Natural killer cell (primary cell): ENCODE data around the gene HSF5. TPM values are rescaled to one million over a fixed set of nuclear protein-coding genes. Genes with fewer than 3 reads are reported as not detected.
A peak's percentile ranks its signal among the peaks of the same experiment; 100 is the strongest.

Experiments
- ATAC-seq, 3 donors: fragments of 150-1000 bp in 2 of 3; fragments of 200-7000 bp in 1 of 3; cut with Tn5 transposase; 1 replicate in 1 of 3; 2 replicates in 2 of 3; pipeline ENCODE4 v1.10.0; 2021; ENCODE audit warnings: mild to moderate bottlenecking in 2 of 3, moderate library complexity in 2 of 3
- DNase-seq, 2 donors: peaks; one replicate each; pipeline versions ENCODE4 v3.0.0 to v3.0.0-alpha.2; 2013 to 2021; ENCODE audit warnings: mixed read lengths in 1 of 2
- H3K27ac ChIP-seq: one replicate; pipeline ENCODE4 v1.5.1; 2013; ENCODE audit warnings: mild to moderate bottlenecking, low read length
- H3K27me3 ChIP-seq: one replicate; pipeline ENCODE4 v1.6.1; 2013; ENCODE audit warnings: low read length; ENCODE audit not compliant: control insufficient read depth, insufficient read depth
- H3K36me3 ChIP-seq: one replicate; pipeline ENCODE4 v1.6.1; 2013; ENCODE audit warnings: low read length; ENCODE audit not compliant: control insufficient read depth, insufficient read depth
- H3K4me1 ChIP-seq: one replicate; pipeline ENCODE4 v1.6.1; 2013; ENCODE audit warnings: low read length; ENCODE audit not compliant: control insufficient read depth, insufficient read depth
- H3K4me3 ChIP-seq: one replicate; pipeline ENCODE4 v1.5.1; 2013; ENCODE audit warnings: low read length
- H3K9me3 ChIP-seq: one replicate; pipeline ENCODE4 v1.6.1; 2013; ENCODE audit warnings: low read length; ENCODE audit not compliant: control insufficient read depth, insufficient read depth
- H3K27ac Mint-ChIP-seq, 2 donors: one replicate each; pipeline ENCODE4 v1.8.0; 2022; ENCODE audit warnings: mild to moderate bottlenecking in 2 of 2, mixed read lengths in 2 of 2, moderate library complexity in 1 of 2
- H3K27me3 Mint-ChIP-seq, 2 donors: one replicate each; pipeline ENCODE4 v1.8.0; 2022; ENCODE audit warnings: low read depth in 2 of 2, mixed read lengths in 2 of 2
- H3K36me3 Mint-ChIP-seq: one replicate; pipeline ENCODE4 v1.8.0; 2022; ENCODE audit warnings: mixed read lengths
- H3K4me1 Mint-ChIP-seq, 2 donors: one replicate each; pipeline ENCODE4 v1.8.0; 2022; ENCODE audit warnings: mixed read lengths in 2 of 2
- H3K4me3 Mint-ChIP-seq: one replicate; pipeline ENCODE4 v1.8.0; 2022; ENCODE audit warnings: mild to moderate bottlenecking, moderate library complexity, mixed read lengths
- H3K9me3 Mint-ChIP-seq, 2 donors: one replicate each; pipeline ENCODE4 v1.8.0; 2022; ENCODE audit warnings: mixed read lengths in 2 of 2
- CTCF ChIP-seq: fragments of 200-600 bp; IDR thresholded peaks from one replicate; pipeline ENCODE4 v1.8.0; 2022; ENCODE audit warnings: antibody characterized with exemption
- WGBS: methylation state at CpG from one replicate; pipeline ENCODE4 v1.1.7; 2013; ENCODE audit warnings: missing lambda C conversion rate; ENCODE audit not compliant: insufficient coverage; 5-methylcytosine and 5-hydroxymethylcytosine counted together
- intact Hi-C: fragments of 100-400 bp; cut with micrococcal nuclease; formaldehyde crosslinking; loops from one replicate; pipeline ENCODE4 v1.14.2; 2022
- total RNA-seq, 4 donors: library from RNA; stranded (reverse); fragments of 120-200 nt in 1 of 4; gene quantifications; one replicate each; pipeline versions ENCODE4 v1.2.3 to v1.2.4, GENCODE V29; 2013 to 2022

The HSF5 gene
- total RNA-seq, 3 donors from 2014 or later (not counting 1 experiment from before 2014, with no cell fraction given) = 0.45 to 1.00 (median 0.94) TPM

DNA sequence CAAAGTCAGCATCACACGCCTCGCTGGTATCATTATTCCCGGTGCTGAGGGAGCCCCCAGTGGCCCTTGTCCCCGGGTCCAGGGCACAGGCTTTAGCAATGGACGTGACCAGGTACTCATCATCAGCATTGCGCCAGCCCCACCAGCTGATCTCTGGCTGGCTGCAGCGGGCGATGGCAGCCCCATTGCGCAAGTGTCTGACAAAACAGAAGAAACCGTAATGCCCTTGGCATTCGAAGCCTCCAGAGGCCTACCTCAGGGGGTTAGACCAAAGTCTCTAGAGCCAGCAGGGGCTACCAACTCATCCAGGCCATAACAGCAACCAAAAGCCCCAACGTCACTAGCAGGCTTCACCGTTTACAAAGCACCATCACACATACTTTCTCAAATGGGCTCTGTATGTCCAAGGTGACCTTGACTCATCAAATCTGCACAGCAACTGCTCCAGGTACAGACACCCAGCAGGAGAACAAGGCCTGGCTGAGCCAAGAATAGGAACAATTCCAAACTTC is 19.0 kb upstream of the HSF5 start:
- 92% methylated on average over 13 of the region's 13 CpGs for WGBS
- Mint-ChIP-seq H3K4me3 (no peak overlapping the region), H3K27ac (no peak overlapping the region), H3K27me3 (no peaks in the 10 kb centered on the region), H3K9me3 (no peaks in the 10 kb centered on the region), H3K4me1 (peaks cover 6 to 22% of the 10 kb centered on the region in 2 donors), H3K36me3 (peaks cover 27% of the 10 kb centered on the region)
- ATAC-seq (no peak), DNase-seq (no peak)
- TF ChIP-seq CTCF = no peak
- Histone ChIP-seq H3K27me3 (no peaks in the 10 kb centered on the region), H3K9me3 (no peaks in the 10 kb centered on the region), H3K27ac (no peak overlapping the region), H3K4me3 (no peak overlapping the region), H3K4me1 (peaks cover 11% of the 10 kb centered on the region), H3K36me3 (peaks cover 83% of the 10 kb centered on the region)
- intact Hi-C loops = no loop called here

DNA sequence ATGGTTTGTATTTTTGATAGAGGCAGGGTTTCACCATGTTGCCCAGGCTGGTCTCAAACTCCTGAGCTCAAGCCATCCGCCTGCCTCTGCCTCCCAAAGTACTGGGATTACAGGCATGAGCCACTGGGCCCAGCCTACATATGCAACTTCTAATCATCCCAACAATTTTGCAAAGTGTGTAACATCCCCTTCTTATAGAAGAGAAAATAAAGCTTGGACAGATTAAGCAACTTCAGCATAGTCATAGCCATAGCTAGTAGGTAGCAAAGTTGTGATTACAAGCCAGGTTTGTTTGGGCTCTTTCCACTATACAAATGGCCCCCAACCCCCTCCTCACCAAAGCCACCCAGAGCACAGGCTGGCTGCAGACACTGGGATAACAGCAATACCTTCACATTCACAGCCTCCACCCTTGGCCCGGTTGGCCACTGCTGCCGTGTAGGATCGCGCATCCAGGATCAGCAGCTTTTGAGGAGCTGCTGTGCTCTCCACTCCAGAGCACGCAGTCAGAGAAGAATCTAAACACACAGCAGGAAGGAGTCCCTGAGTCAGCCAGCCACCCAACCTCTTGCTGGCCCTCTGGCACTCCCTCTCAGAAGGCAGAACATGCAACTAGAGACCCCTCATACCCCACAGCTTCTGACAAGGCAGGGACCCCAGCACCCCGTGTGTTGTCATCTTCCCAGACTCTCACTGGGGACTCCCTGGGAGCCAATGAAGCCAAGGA is 18.3 kb upstream of the HSF5 start:
- no peak overlapping the region for H3K27ac Mint-ChIP-seq
- TF ChIP-seq CTCF = no peak
- peaks cover 84% of the 10 kb centered on the region for H3K36me3 ChIP-seq
- H3K4me1 Mint-ChIP-seq = peaks cover 2 to 18% of the 10 kb centered on the region in 2 donors
- peaks cover 23% of the 10 kb centered on the region for H3K36me3 Mint-ChIP-seq
- peaks cover 11% of the 10 kb centered on the region for H3K4me1 ChIP-seq
- intact Hi-C loops = no loop called here
- no peak for DNase-seq
- H3K9me3 ChIP-seq = no peaks in the 10 kb centered on the region
- no peaks in the 10 kb centered on the region for H3K9me3 Mint-ChIP-seq
- H3K27me3 Mint-ChIP-seq = no peaks in the 10 kb centered on the region
- H3K4me3 Mint-ChIP-seq = no peak overlapping the region
- no peak for ATAC-seq
- H3K27me3 ChIP-seq = no peaks in the 10 kb centered on the region
- H3K4me3 ChIP-seq = no peak overlapping the region
- 96% methylated on average over 7 of the region's 7 CpGs for WGBS
- H3K27ac ChIP-seq = no peak overlapping the region

DNA sequence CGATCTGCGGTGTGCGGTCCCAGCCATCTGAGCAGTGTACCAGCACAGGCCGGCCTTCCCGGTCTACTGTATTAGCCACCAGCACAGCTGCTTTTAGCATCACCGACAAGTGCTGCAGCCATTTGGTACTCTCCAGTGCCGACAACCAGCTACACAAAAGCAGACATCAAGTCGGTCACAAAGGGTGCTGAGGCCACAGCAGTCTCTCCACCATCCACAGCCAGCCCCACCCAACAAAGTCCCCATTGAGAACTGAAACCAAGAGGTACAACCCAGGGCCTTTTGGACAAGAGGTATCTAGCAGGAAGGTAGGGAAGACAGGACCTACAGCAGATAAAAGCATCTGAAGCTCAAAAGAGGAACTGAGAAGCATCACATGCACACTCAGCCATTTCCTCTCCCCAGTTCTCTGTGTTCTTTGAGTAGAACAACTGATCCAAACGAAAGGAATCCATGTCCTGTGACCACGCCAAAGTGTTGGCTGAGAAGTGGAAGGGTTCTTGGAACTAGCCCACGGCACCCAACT is 16.7 kb upstream of the HSF5 start:
- Mint-ChIP-seq H3K9me3 (no peaks in the 10 kb centered on the region), H3K27me3 (no peaks in the 10 kb centered on the region)
- intact Hi-C loops = no loop called here

More for the DNA sequence above, 16.7 kb upstream of the HSF5 start:
- no peak overlapping the region for H3K4me3 Mint-ChIP-seq
- H3K9me3 ChIP-seq = no peaks in the 10 kb centered on the region
- H3K4me1 ChIP-seq = peaks cover 11% of the 10 kb centered on the region
- H3K27ac Mint-ChIP-seq = no peak overlapping the region
- ATAC-seq (no peak), DNase-seq (no peak)
- H3K27me3 ChIP-seq = no peaks in the 10 kb centered on the region
- H3K4me3 ChIP-seq = no peak overlapping the region
- H3K4me1 Mint-ChIP-seq = peaks cover 0 to 10% of the 10 kb centered on the region in 2 donors
- H3K36me3 Mint-ChIP-seq = peaks cover 6% of the 10 kb centered on the region
- 94% methylated on average over 8 of the region's 11 CpGs for whole genome bisulfite sequencing
- H3K27ac ChIP-seq = peak overlapping the region; percentile 74
- peaks cover 78% of the 10 kb centered on the region for H3K36me3 ChIP-seq
- TF ChIP-seq CTCF = no peak
